H9 (cell line): ENCODE data around the gene ZNF354B. TPM values are rescaled to one million over a fixed set of nuclear protein-coding genes. Genes with fewer than 3 reads are reported as not detected.
A peak's percentile ranks its signal among the peaks of the same experiment; 100 is the strongest.

Experiments
- DNase-seq: peaks from one replicate; pipeline ENCODE4 v3.0.0-alpha.2; 2017
- H2AFZ ChIP-seq: one replicate; pipeline ENCODE4 v1.6.1; 2013; ENCODE audit warnings: mild to moderate bottlenecking, low read length, control low read depth, moderate library complexity
- H2AK5ac ChIP-seq: 2 replicates; pipeline ENCODE4 v1.6.1; 2013; ENCODE audit warnings: low read length, control low read depth, mixed read lengths; ENCODE audit not compliant: insufficient read length
- H2BK120ac ChIP-seq: one replicate; pipeline ENCODE4 v1.6.1; 2013; ENCODE audit warnings: low read depth, mild to moderate bottlenecking, low read length, control low read depth, inconsistent platforms; ENCODE audit not compliant: poor library complexity, severe bottlenecking
- H2BK12ac ChIP-seq: 2 replicates; pipeline ENCODE4 v1.6.1; 2013; ENCODE audit warnings: low read length, control low read depth, mixed read lengths, low read depth; ENCODE audit not compliant: insufficient read length
- H2BK15ac ChIP-seq: 2 replicates; pipeline ENCODE4 v1.6.1; 2013; ENCODE audit warnings: low read depth, low read length, control low read depth
- H2BK20ac ChIP-seq: one replicate; pipeline ENCODE4 v1.6.1; 2013; ENCODE audit warnings: low read depth, mild to moderate bottlenecking, low read length, control low read depth, inconsistent platforms; ENCODE audit not compliant: poor library complexity, severe bottlenecking
- H2BK5ac ChIP-seq: 2 replicates; pipeline ENCODE4 v1.6.1; 2013; ENCODE audit warnings: low read length, control low read depth, mixed read lengths; ENCODE audit not compliant: insufficient read length
- H3K14ac ChIP-seq: 2 replicates; pipeline ENCODE4 v1.6.1; 2013; ENCODE audit warnings: low read length, control low read depth; ENCODE audit not compliant: insufficient read depth
- H3K18ac ChIP-seq: 2 replicates; pipeline ENCODE4 v1.6.1; 2013; ENCODE audit warnings: low read depth, mild to moderate bottlenecking, mixed read lengths, low read length, control low read depth; ENCODE audit not compliant: insufficient read length
- H3K23ac ChIP-seq: 2 replicates; pipeline ENCODE4 v1.6.1; 2013; ENCODE audit warnings: low read length, control low read depth, mixed read lengths, low read depth; ENCODE audit not compliant: insufficient read length
- H3K23me2 ChIP-seq: 2 replicates; pipeline ENCODE4 v1.6.1; 2013; ENCODE audit warnings: low read depth, mild to moderate bottlenecking, mixed read lengths, low read length, control low read depth; ENCODE audit not compliant: insufficient read length, poor library complexity, severe bottlenecking
- H3K27ac ChIP-seq: 2 replicates; pipeline ENCODE4 v1.5.1; 2013; ENCODE audit warnings: low read length, control low read depth, mixed read lengths, low read depth; ENCODE audit not compliant: insufficient read length
- H3K27me3 ChIP-seq: 2 replicates; pipeline ENCODE4 v1.6.1; 2013; ENCODE audit warnings: low read length, control low read depth, inconsistent platforms; ENCODE audit not compliant: insufficient read depth
- H3K4ac ChIP-seq: 2 replicates; pipeline ENCODE4 v1.6.1; 2013; ENCODE audit warnings: low read depth, mild to moderate bottlenecking, control low read depth, inconsistent platforms, low read length, moderate library complexity
- H3K4me1 ChIP-seq: 2 replicates; pipeline ENCODE4 v1.6.1; 2013; ENCODE audit warnings: low read length, control low read depth, inconsistent platforms; ENCODE audit not compliant: insufficient read depth
- H3K4me2 ChIP-seq: 2 replicates; pipeline ENCODE4 v1.6.1; 2013; ENCODE audit warnings: low read length, control low read depth, mixed read lengths; ENCODE audit not compliant: insufficient read length, insufficient read depth
- H3K56ac ChIP-seq: 2 replicates; pipeline ENCODE4 v1.6.1; 2013; ENCODE audit warnings: low read depth, mild to moderate bottlenecking, mixed read lengths, low read length, control low read depth; ENCODE audit not compliant: insufficient read length
- H3K79me1 ChIP-seq: 2 replicates; pipeline ENCODE4 v1.6.1; 2013; ENCODE audit warnings: low read depth, mild to moderate bottlenecking, moderate library complexity, low read length, control low read depth, inconsistent platforms; ENCODE audit not compliant: insufficient read depth, poor library complexity, severe bottlenecking
- H3K79me2 ChIP-seq: 2 replicates; pipeline ENCODE4 v1.6.1; 2013; ENCODE audit warnings: low read length, control low read depth, inconsistent platforms; ENCODE audit not compliant: insufficient read depth
- H3K9ac ChIP-seq: 2 replicates; pipeline ENCODE4 v1.6.1; 2013; ENCODE audit warnings: low read length, control low read depth, mixed read lengths; ENCODE audit not compliant: insufficient read length; ENCODE audit errors: extremely low read depth
- H3K9me3 ChIP-seq: one replicate; pipeline ENCODE4 v1.6.1; 2013; ENCODE audit warnings: low read depth, low read length, inconsistent platforms; ENCODE audit not compliant: control insufficient read depth
- H3T11ph ChIP-seq: one replicate; pipeline ENCODE4 v1.6.1; 2013; ENCODE audit warnings: mild to moderate bottlenecking, low read length, control low read depth, inconsistent platforms
- H4K20me1 ChIP-seq: one replicate; pipeline ENCODE4 v1.6.1; 2013; ENCODE audit not compliant: control insufficient read depth, insufficient read length, insufficient read depth
- H4K5ac ChIP-seq: 2 replicates; pipeline ENCODE4 v1.6.1; 2013; ENCODE audit warnings: low read depth, mild to moderate bottlenecking, mixed read lengths, low read length, control low read depth; ENCODE audit not compliant: insufficient read length
- H4K8ac ChIP-seq: replicated peaks from 2 replicates; pipeline ENCODE4 v1.6.1; 2013; ENCODE audit warnings: low read length, control low read depth, mixed read lengths, low read depth; ENCODE audit not compliant: insufficient read length
- H4K91ac ChIP-seq: 2 replicates; pipeline ENCODE4 v1.6.1; 2013; ENCODE audit warnings: low read depth, mild to moderate bottlenecking, moderate library complexity, mixed read lengths, low read length, control low read depth; ENCODE audit not compliant: insufficient read length
- H3K27ac Mint-ChIP-seq, 3 experiments: 2 replicates in 2 of 3; 3 replicates in 1 of 3; pipeline ENCODE4 v1.8.0; 2020 to 2021; ENCODE audit warnings: mixed read lengths in 3 of 3, mild to moderate bottlenecking in 1 of 3, moderate library complexity in 1 of 3
- H3K27me3 Mint-ChIP-seq: 2 replicates; pipeline ENCODE4 v1.8.0; 2021; ENCODE audit warnings: low read depth, mild to moderate bottlenecking, moderate library complexity, mixed read lengths
- H3K36me3 Mint-ChIP-seq, 3 experiments: 2 replicates in 2 of 3; 3 replicates in 1 of 3; pipeline ENCODE4 v1.8.0; 2020 to 2021; ENCODE audit warnings: low read depth in 3 of 3, mixed read lengths in 3 of 3; ENCODE audit not compliant: insufficient read depth in 1 of 3
- H3K4me1 Mint-ChIP-seq, 2 experiments: 2 replicates each; pipeline ENCODE4 v1.8.0; 2020; ENCODE audit warnings: mixed read lengths in 2 of 2
- H3K4me3 Mint-ChIP-seq, 2 experiments: 2 replicates in 1 of 2; 3 replicates in 1 of 2; pipeline ENCODE4 v1.8.0; 2020 to 2021; ENCODE audit warnings: mild to moderate bottlenecking in 2 of 2, mixed read lengths in 2 of 2, moderate library complexity in 1 of 2
- H3K9me3 Mint-ChIP-seq, 2 experiments: 2 replicates in 1 of 2; 3 replicates in 1 of 2; pipeline ENCODE4 v1.8.0; 2020; ENCODE audit warnings: mild to moderate bottlenecking in 2 of 2, mixed read lengths in 2 of 2, moderate library complexity in 1 of 2
- WGBS: extraction: QIAGEN DNeasy Blood & Tissue Kit; methylation state at CpG from one replicate; pipeline ENCODE4 v1.1.7; 2013; ENCODE audit warnings: missing lambda C conversion rate, low lambda C conversion rate, mixed read lengths; ENCODE audit not compliant: insufficient read length; ENCODE audit errors: extremely low coverage; 5-methylcytosine and 5-hydroxymethylcytosine counted together
- total RNA-seq: library from RNA; stranded (reverse); gene quantifications from 2 replicates; pipeline ENCODE4 v1.2.1, GENCODE V29; 2021
- TF ChIP-seq, protein P1 (sequence below): fragments of 200-600 bp; sonication (generic); conservative IDR thresholded peaks from 3 replicates; pipeline ENCODE4 v1.8.0; 2021; ENCODE audit warnings: antibody characterized with exemption, mild to moderate bottlenecking

Gene ZNF354B
- total RNA-seq, 1 experiment from 2014 or later = 20.6 TPM

- no peak overlapping the region for H3K27ac Mint-ChIP-seq
- Histone ChIP-seq H3K4me1 (no peaks in the 10 kb centered on the region), H3K79me2 (peaks cover 6% of the 10 kb centered on the region), H4K8ac (no peak overlapping the region), H3K79me1 (no peaks in the 10 kb centered on the region), H3K27me3 (no peaks in the 10 kb centered on the region), H3K9me3 (no peaks in the 10 kb centered on the region), H2BK5ac (no peak overlapping the region), H4K20me1 (no peaks in the 10 kb centered on the region), H2BK120ac (no peak overlapping the region), H2BK15ac (no peak overlapping the region), H3K27ac (no peak overlapping the region), H2AFZ (no peak overlapping the region), H2AK5ac (no peak overlapping the region), H3K18ac (no peak overlapping the region), H4K91ac (no peak overlapping the region), H2BK12ac (no peak overlapping the region), H3K14ac (no peak overlapping the region), H3K56ac (no peak overlapping the region), H2BK20ac (no peak overlapping the region), H4K5ac (no peak overlapping the region), H3K9ac (no peak overlapping the region), H3K4ac (no peak overlapping the region), H3K23me2 (no peaks in the 10 kb centered on the region), H3K4me2 (no peak overlapping the region), H3K23ac (no peak overlapping the region), H3T11ph (no peak overlapping the region)
- peaks cover 4% of the 10 kb centered on the region for H3K27me3 Mint-ChIP-seq
- H3K36me3 Mint-ChIP-seq = peaks cover 24 to 27% (median 25%) of the 10 kb centered on the region in 3 experiments
- TF ChIP-seq, protein P1, sequence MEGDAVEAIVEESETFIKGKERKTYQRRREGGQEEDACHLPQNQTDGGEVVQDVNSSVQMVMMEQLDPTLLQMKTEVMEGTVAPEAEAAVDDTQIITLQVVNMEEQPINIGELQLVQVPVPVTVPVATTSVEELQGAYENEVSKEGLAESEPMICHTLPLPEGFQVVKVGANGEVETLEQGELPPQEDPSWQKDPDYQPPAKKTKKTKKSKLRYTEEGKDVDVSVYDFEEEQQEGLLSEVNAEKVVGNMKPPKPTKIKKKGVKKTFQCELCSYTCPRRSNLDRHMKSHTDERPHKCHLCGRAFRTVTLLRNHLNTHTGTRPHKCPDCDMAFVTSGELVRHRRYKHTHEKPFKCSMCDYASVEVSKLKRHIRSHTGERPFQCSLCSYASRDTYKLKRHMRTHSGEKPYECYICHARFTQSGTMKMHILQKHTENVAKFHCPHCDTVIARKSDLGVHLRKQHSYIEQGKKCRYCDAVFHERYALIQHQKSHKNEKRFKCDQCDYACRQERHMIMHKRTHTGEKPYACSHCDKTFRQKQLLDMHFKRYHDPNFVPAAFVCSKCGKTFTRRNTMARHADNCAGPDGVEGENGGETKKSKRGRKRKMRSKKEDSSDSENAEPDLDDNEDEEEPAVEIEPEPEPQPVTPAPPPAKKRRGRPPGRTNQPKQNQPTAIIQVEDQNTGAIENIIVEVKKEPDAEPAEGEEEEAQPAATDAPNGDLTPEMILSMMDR = no peak
- WGBS = no CpG with 5 or more reads among the region's 8 CpGs
- peak overlapping the region; percentile 60 to 69 for H3K4me3 Mint-ChIP-seq
- H3K9me3 Mint-ChIP-seq = peaks cover 0 to 3% of the 10 kb centered on the region in 2 experiments; a peak in 2 of 5 replicates
- peaks cover 8 to 17% of the 10 kb centered on the region in 2 experiments for H3K4me1 Mint-ChIP-seq
- DNase-seq = no peak
Measured at GRCh38 chr5:178861627-178862026, 1.9 kb downstream of the ZNF354B start.
